Measurements from ENCODE around the gene TMEM81. TPM values are rescaled to one million over a fixed set of nuclear protein-coding genes. Genes with fewer than 3 reads are reported as not detected.

Gene TMEM81
- total and polyA plus RNA-seq, 7 donors = 0.92 to 3.6 (median 2.2) TPM; not detected in 1

GRCh38 chr1:205046870-205047269 lies 37.4 kb downstream of the TMEM81 start:
- intact Hi-C loops (cut with DNase I) = no loop called here
- Histone ChIP-seq H3K4me1 (peaks cover 0 to 11% (median 9%) of the 10 kb centered on the region in 4 donors), H3K9me3 (no peaks in the 10 kb centered on the region), H3K27me3 (peaks cover 14 to 66% (median 28%) of the 10 kb centered on the region in 3 donors), H3K36me3 (no peaks in the 10 kb centered on the region), H3K4me3 (no peak overlapping the region), H3K27ac (no peak overlapping the region)
- 38 to 39% methylated on average over 4 of the region's 4 CpGs for WGBS, 2 donors
- TF ChIP-seq CTCF (IDR thresholded peaks at IDR 0.05) = no peak
- no peak for TF ChIP-seq POLR2AphosphoS5 (IDR thresholded peaks at IDR 0.05)
- no peak for TF ChIP-seq POLR2A (IDR thresholded peaks at IDR 0.05)
- no peak for TF ChIP-seq EP300 (IDR thresholded peaks at IDR 0.05)
- no peak for DNase-seq

GRCh38 chr1:205045146-205045545 lies 39.1 kb downstream of the TMEM81 start:
- no peak for DNase-seq
- Histone ChIP-seq H3K27me3 (peaks cover 14 to 75% (median 32%) of the 10 kb centered on the region in 3 donors), H3K27ac (no peak overlapping the region), H3K36me3 (no peaks in the 10 kb centered on the region), H3K9me3 (no peaks in the 10 kb centered on the region), H3K4me1 (peaks cover 0 to 11% (median 9%) of the 10 kb centered on the region in 4 donors), H3K4me3 (no peak overlapping the region)
- 38 to 43% methylated on average over 11 of the region's 11 CpGs for WGBS, 2 donors
- TF ChIP-seq CTCF (IDR thresholded peaks at IDR 0.05) (no peak), POLR2A (IDR thresholded peaks at IDR 0.05) (no peak), EP300 (IDR thresholded peaks at IDR 0.05) (no peak), POLR2AphosphoS5 (IDR thresholded peaks at IDR 0.05) (no peak)
- intact Hi-C loops (cut with DNase I) = no loop called here

DNA sequence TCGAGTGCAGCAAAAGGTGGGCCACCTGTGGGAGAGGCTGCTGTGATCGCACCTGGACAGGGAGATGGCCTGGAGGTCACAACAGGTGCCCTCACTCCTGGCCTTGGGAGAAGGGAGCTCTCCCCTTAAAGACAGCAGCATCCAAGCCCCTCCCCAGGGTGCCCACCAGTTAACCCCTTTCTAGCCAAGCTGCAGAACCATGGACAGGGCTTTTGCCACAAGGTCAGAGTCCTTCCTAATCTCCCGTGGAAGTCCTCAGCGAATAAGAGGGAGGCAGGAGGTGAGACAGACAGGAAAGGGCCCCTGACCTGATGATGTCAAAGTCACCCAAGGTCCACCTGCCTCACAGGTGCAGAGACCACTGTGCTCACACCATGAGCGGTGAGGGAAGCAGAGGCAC lies 39.5 kb downstream of the TMEM81 start:
- Histone ChIP-seq H3K4me3 (no peak overlapping the region), H3K27ac (no peak overlapping the region), H3K4me1 (peaks cover 0 to 11% (median 9%) of the 10 kb centered on the region in 4 donors), H3K36me3 (no peaks in the 10 kb centered on the region), H3K9me3 (no peaks in the 10 kb centered on the region), H3K27me3 (peaks cover 14 to 75% (median 32%) of the 10 kb centered on the region in 3 donors)
- 23 to 35% methylated on average over 5 of the region's 5 CpGs for WGBS, 2 donors
- DNase-seq = no peak
- intact Hi-C loops (cut with DNase I) = no loop called here
- TF ChIP-seq CTCF (IDR thresholded peaks at IDR 0.05) (no peak), EP300 (IDR thresholded peaks at IDR 0.05) (no peak)

DNA sequence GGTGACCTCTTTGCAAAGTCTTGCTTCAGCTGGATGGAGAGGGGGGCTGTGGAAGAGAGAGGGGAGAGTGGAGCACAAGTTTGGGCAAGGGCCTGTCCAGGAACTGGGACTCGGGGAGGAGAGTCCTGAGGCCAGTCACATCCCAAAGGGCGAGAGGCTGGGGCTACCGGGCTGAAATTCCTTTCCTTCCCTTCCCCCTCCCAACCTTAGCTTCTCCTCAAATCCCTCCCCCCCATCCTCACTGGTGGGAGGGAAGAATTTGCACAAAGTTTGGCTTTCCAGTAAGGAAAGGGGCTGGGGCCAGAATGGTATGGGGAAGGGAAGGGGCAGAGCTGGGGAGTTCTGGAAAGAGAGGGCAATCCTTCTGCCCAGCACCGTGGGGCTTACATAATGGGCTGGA lies 40.4 kb downstream of the TMEM81 start:
- TF ChIP-seq EP300 (IDR thresholded peaks at IDR 0.05) (no peak), POLR2A (IDR thresholded peaks at IDR 0.05) (no peak), CTCF (IDR thresholded peaks at IDR 0.05) (no peak), POLR2AphosphoS5 (IDR thresholded peaks at IDR 0.05) (no peak)
- no peaks in the 10 kb centered on the region for H3K9me3 ChIP-seq
- WGBS, 2 donors = 34 to 41% methylated on average over 4 of the region's 4 CpGs
- peaks cover 14 to 75% (median 32%) of the 10 kb centered on the region in 3 donors for H3K27me3 ChIP-seq
- intact Hi-C loops (cut with DNase I) = no loop called here
- peak overlapping the region in 1 of 4 donors; percentile 29 for H3K4me3 ChIP-seq
- peaks cover 0 to 11% (median 9%) of the 10 kb centered on the region in 4 donors for H3K4me1 ChIP-seq
- DNase-seq = no peak
- H3K36me3 ChIP-seq = no peaks in the 10 kb centered on the region
- no peak overlapping the region for H3K27ac ChIP-seq

Data from sigmoid colon (tissue), 7 donors.